NCI-H345 treated with DMSO at 0.1 percent for 48 hours (cell line): ENCODE data around the gene CAPN8.

ENCODE experiments used
- DNase-seq: peaks from one replicate; lab custom pipeline; 2025; ENCODE audit not compliant: unreplicated experiment; lab: John Stamatoyannopoulos, UW

The CAPN8 gene

DNA sequence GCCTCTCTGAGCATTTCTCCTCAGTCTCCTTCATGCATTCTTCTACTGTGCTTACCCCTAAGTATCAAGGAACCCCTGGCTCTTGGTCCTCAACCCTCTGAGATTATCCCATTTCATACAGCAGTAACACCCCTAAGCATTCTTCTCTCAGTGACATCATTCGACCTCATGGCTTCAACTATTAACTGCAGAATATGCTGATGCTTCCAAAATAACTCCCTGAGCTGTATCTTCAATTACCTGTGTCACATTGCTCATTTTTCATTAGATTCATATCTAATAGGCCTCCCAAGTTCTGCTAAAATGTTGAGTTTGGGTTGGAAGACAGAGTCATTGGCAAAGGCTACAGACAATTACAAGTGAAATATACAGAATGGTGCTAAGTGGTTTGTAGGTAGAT lies 7.5 kb downstream of the CAPN8 start:
- DNase-seq: no peak

DNA sequence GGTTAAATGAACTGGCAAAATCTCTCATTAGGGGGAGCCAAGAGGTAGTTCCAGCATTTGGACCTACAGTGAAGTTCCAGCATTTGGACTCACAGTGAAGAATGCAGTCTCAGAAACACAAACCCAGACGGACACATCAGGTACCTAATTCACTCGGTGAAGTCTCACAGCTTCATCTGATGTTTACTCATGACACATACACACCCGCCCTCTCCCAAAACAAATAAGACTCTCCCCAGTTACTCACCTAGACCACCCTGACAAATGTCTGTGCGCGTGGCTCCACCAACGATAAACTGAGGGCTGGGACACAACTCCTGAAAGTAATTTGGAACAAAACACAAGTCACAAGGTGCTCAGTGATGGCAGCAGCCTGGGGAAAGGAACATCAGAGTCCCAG lies 11.4 kb downstream of the CAPN8 start:
- no peak for DNase-seq

DNA sequence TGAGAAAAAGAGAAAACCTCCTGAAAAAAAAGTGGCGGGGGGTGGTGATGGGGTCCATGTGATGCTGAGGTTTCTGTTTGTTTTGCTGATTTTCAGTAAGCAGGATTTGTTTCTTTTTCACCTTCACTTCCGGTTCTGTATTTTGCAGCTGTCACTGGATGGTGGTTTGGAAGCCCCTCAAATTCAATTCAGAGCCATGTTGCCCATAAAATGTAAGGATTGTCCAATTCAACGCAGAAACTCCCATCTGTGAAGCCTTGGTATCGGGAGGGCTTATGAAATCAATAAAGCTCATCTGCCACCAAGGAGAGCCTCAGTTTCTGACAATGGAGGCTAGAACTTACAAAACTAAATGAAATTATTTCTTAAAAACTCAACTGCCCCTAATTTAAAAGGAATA lies 12.1 kb downstream of the CAPN8 start:
- DNase-seq: no peak

DNA sequence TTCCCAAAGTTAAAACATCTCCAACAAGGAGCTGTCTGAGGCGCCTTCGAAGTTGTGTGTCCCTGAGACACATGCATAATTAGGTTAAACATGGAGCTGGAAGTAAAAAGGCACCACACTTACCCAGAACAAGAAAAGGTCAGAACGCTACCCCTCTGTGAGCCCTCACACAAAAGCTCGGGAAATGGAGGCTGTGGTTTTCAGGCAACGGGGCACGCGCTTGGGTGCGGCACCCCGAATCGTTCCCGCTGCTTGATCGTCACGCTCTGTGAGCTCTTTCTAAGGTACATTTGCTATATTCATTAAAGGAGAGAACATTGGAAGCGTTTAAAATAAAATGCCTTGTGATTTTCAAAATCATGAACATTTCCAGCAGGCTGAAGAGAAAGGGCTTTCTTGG lies 12.5 kb downstream of the CAPN8 start:
- DNase-seq: no peak

DNA sequence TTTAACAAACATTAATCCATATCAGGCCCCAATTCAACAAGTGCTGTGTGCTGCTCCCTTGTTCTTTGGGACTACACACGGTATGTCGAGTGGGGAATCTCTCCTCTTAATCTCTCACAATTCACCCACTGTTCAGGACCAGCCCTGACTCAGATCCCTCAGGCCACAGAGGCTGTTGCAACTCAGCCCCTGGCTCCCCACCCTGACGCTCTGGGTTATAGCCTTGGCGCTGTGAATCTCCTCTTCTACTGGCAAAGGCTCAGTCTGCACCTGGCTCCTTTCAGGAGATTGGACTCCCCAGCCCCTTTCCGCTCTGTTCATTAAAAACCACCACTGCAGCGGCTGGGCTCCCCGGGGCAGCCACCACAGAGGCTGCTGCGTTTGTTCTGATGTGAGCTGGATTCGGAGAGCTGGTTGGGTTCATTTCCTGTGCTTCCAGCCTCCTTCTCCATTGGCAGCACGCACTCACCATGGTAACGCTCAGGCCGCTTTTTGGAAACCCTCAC lies 13.0 kb downstream of the CAPN8 start:
- DNase-seq: no peak

DNA sequence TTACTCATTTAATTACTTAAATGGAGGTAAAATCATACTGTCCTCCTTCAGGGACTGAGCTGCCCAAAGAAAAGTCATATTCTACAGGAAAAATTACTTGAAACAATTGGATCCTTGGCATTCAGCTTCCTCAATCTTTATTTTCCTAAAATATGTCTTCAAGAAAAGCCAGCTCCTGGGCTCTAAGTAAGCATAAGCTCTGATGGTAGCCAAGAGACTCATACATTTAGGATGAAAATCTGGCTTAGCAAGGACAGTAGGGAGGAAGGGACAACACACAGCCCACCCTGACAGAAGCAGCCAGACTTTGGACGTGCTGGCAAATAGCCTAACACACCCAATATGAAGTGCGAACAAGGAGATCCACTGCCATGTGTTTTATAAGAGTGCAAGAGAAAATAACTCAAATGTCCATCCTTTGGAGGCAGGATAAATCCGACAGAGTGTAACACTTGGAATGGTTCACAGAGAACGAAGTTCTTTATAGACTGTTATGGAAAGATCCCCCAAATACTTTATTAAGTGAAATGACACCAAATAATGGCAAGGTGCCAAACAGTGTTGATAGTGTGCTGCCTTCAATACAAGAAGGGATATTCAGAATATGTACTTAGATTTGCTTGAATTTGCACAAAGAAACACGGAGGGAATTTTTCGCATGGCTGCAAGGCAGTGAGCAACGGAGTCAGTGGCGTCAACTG lies 14.1 kb downstream of the CAPN8 start:
- no peak for DNase-seq

DNA sequence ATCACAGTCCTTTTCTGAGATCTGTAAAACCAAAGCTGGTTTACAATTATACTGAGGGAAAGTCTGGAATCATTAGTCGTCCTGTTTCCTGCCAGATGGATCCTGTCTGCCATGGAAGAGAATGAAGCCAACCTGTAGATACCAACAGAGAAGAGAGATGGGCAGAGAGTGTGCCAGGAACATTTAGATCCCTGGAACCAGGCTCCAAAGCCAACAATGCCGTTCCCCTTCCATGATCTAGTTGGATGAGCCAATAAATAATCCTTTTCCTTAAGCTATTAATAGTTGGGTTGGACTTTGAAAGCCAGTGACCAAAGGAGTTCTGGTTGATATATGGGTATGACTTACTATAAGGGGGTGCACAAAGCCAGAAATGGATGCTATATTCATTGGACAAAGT lies 15.0 kb downstream of the CAPN8 start:
- DNase-seq: no peak

DNA sequence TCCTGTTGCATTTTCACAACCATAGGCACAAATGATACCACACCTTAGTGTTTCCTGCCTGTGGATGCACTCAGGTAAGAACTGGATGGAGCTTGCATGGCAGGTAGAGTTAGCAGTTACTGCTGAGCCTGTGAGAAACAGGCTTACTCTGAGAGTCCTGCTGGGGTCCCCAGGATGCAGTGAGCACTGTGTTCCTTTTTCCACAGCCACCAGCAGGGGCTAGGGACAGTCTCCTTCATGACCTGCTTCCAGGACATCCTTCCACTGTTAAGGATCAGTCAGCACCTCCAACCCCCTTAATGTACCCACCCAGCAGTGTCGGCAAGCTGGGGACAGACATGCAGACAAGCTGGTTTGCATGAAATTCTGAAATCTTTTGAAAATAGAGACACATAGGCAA lies 16.3 kb downstream of the CAPN8 start:
- no peak for DNase-seq

DNA sequence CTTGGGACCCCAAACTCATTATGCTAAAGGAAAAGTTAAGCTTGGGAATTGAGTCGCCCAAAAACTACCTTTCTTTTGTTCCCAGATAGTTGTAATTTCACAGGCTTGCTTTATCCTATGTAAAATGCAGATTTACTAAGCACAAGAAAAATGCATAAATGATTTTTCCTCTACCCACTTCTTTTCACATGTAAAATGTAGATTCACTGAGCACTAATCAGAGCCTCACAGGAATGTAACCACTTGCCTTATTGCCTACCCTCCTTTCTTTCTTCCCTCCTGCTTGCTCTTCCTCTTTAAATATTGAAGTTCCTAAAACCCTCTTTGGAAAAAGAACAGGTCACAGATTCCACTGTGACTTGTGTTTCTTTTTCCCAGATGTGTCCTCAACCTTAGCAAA lies 18.3 kb downstream of the CAPN8 start:
- DNase-seq: no peak

DNA sequence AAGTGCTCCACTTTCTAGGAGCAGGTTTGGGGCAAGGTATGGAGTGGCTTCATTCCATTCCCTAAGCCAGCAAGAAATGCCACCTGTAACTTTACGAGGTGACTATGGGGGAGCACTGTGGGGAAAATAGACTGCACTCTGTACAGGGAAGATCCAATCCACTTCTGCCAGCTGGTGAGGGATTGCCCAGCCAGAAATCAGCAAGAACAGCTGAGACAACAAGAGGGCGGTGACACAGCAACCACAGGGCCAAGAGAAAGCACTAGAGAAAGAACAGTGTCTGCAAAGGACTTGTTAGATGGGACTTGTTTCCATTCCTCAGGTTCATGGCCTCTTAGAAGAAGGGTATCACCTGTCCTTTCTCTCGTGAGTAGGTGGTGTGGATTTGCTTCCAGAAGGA lies 19.6 kb downstream of the CAPN8 start:
- DNase-seq: no peak

DNA sequence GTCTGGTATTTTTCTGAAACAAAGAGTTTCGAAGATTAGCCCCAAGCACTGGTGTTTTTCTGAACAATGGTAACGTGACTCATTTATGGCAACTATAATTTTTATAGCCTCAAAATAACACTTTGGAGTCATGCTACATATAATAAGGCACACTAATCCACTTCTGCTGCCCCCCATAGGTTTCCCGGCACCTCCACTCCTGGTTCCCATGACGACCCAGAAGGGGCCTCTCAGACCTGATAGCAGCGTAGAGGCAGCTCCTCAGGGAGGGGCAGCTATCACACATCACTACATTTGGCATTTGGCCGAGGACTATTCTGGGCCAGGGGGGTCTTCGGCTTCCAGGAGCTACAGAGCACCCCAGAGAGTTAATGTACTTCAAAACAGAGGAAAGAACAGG lies 23.3 kb downstream of the CAPN8 start:
- DNase-seq: peak; percentile 52

DNA sequence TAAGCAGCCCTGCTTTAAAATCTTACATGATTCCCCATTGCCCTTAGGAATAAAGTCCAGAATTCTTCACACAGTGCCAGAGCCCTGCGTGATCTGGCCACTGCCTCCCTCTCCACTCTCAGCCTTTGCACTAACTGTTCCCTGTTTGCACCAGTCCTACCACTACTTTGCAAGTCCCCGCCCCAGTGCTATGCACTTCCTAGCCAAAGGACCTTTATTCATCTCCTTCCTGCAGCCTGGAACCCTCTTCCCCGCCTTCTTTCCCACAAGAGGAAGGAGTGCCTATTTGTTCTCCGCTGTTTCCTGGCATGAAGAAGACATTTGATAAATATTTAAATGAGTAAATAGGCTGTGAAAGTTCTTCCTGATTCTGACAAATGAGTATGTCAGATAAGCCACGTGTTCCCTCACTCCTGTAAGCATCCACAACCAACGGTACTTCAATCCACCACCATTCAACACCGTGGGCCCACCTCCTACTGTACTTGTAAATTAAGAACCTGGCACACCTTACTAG lies 23.9 kb downstream of the CAPN8 start:
- DNase-seq: no peak

DNA sequence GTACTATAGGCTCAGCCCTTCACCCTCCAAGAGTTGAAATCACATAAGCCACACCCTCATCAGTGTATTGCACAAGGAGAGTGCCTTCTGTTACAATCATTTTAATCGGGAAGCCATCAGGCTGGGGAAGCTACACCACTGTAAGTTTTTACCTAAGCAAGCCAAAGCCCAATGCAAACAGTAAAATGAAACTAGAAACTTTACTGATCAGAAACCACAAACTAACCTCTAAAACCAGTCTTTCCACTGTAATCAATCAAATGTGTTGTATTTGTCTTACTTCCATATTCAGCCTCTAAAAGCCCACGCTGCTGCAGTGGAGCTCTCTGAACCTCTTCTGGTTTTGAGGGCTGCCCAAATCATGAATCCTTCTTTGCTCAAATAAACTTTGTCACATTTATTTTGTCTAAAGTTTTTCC lies 26.2 kb downstream of the CAPN8 start:
- DNase-seq: no peak

DNA sequence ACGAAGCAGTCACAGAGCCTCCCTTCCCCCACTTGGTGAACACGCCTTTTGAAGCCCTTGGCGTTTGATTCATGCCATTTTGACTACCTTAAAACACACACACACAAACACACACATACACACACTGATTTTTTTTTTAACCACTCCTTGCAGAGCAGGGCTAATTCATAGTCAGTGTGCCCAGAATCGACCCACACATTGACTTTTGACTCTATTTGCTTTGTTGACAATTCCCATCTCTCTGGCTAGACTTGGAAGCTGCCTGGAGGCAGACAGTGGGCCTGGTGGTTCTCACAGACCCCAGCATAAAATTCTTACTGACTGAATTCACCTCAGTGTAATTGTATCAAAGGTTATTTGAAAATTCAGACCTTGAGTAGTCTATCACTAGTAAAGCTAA lies 30.3 kb downstream of the CAPN8 start:
- DNase-seq: no peak

DNA sequence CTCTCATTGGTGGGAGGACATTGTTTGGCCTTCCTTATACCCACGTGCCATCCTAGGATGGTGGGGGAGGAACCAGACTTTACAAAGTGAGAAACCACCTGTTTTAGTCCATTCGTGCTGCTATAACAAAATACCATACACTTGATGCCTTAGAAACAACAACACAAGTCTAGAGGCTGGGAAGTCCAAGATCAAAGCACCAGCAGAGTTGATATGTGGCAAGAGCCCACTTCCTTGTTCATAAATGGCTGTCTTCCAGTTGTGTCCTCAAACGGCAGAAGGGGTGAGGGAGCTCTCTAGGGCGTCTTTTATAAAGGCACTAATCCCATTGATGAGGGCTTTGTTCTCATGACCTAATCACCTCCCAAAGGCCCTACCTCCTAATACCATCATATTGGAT lies 31.1 kb downstream of the CAPN8 start:
- DNase-seq: no peak

DNA sequence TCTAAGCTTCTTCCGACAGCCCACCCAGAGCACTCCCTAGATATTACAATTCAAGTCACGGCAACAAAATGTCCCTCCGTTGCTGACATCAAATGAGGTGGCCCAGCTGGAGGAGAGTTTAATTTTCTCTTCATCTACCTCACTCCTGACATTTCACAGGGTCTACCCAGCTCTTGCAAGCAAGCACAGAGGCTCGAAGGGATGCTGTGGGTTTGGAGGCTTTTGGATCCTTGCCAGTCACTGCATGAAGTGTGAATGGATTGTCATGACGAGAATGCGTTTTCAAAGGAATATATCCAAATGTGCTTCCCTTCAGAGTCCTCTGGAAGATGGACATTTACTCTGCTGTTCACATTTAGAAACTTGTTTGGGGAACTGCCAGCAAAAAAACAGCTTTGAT lies 33.5 kb downstream of the CAPN8 start:
- no peak for DNase-seq

DNA sequence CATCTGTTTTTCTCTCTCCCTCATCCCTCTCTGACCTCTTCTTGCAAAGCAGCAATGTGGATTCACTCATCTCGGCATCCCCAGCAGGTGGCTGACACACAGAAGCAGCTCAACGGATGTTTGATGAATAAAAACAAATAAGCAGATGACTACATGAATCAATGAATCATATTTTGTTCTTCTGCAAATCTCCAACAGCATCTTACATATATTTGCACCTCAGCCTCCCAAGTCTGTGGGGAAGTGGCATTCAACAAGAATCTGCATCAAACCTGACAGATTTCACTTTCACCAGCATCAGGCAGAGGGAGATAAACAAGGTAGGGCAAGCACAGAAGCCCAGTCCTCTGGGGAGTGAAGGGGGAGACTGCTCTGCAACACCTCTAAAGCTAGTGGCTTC lies 34.0 kb downstream of the CAPN8 start:
- DNase-seq: no peak

DNA sequence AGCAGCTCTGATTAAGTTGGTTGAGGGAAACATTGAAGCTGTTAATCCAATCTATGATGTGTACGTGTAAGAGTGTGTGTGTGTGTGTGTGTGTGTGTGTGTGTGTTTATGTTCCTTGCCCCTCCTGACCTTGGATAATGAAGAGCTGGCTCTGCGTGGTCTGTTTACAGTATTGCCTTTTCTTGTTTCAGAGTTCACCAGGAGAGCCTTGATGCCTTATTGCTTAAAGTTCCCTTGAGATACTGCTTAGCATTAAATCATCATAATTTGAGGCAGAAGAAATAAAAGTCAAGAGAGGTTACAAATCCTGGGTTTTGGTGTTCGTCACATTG lies 36.4 kb downstream of the CAPN8 start:
- no peak for DNase-seq

DNA sequence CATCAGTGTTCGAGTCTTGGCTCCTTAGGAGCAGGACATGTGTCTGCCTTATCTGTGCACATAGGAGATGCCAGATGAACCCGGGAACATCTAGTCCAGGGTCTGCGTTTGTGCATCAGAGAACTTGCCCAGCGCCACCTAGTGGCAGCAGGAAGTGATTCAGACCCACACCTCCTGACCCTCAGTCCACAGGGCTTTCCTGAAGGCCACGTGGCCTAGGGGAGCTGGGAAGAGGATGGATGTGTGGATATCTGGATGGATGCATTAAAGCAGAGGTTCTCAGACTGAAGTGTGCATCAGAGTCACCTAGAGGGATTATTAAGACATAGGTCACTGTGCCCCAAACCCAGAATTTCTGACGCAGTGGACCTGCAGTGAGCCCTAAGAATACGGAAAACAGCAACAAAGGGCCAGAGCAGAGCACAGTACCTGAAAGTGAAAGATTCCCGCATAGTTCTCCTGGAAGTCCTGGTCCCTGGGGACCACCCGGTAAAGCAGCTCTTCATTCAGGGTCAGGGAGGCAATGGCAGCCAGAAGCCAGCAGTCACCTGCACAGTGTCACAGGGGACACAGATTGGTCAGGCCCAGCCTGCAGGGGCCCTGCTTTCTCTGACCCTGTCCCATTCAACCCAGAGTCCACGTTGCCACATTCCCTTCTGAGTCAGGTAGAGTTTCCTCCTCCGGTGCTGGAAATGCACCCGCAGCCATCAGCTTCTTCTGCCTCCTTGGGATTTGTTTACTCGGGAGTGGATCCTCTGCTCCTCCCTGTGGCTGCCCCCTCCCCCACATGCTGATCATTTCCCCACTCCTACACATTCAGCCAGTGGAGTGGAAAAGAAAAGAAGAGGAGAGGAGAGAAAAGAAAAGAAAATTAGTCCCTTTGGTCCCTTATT lies 37.0 kb downstream of the CAPN8 start:
- no peak for DNase-seq

DNA sequence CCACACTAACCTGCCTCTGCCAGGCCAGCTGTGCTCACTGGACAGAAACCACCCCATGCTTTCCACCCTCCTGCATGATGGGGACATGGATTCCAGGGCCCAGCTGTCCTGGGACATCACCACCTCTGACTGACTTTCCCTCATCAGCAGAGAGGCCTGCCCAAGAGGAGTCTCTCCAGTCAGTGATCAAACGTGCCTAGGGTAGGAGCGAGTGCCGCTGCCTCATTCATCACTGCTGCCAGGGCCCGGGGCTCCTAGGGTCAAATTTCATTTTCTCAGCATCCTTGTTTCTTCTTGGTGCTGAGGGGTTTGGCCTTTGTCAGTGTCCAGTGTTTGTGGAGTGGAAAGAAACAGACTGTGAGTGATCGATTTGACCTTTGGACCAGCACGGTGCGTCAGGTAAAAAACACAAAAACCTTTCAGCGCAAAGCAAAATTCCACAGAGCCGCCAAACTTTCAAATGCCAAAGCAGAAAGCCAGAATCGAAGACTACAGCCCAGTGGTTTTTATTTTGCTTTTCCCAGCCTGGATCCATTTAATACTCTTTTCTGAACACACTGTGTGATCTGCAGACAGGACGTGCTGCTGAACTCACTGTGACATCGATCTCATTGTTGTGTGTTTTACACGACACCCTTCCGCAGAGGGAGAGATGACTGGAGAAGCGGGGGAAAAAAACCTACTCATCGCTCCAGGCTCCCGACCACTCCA lies 43.2 kb downstream of the CAPN8 start:
- no peak for DNase-seq

DNA sequence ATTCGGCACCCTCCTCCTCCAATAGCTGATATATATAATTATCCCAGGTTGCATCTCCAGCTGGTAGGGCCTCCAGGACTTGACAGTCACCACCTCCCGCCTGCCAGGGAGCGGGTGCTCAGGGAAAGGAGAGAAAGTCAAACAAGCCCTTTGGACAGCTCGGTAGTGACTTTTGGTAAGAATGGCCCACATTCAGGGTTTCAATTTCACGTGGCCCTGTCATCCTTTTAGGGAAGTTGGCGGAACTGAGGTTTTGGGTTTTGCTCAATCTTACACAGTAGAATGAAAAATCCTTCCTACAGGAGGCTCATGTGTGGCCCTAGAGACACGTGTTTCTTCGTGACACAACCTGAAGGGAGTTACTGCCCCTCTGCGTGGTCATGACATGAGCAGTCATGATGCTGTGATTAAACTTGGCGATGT lies 44.2 kb downstream of the CAPN8 start:
- DNase-seq: no peak
